GM12878 (cell line): Measurements from ENCODE around the gene NCS1. TPM values are rescaled to one million over a fixed set of nuclear protein-coding genes. Genes with fewer than 3 reads are reported as not detected.

Source experiments
- ATAC-seq: fragments of 200-7000 bp; cut with Tn5 transposase; 3 replicates; pipeline ENCODE4 v1.9.1; 2020; ENCODE audit warnings: mild to moderate bottlenecking, moderate library complexity
- BruUV-seq: library from RNA; stranded (reverse); fragments of 400-500 nt; replicated peaks from 2 replicates; lab custom pipeline; 2021; lab: Mats Ljungman, UMichigan
- CTCF ChIA-PET: fragments of 300-600 bp; sonication (Branson Sonifier 250); formaldehyde crosslinking; extraction: SDS; loops from one replicate; lab custom pipeline; 2021; ENCODE audit warnings: inconsistent platforms; lab: Yijun Ruan, JAX
- POLR2A ChIA-PET: fragments of 350-600 bp; formaldehyde crosslinking; extraction: SDS; loops from one replicate; lab custom pipeline; 2021; ENCODE audit warnings: inconsistent platforms; lab: Charles Lee
- RAD21 ChIA-PET: fragments of 300-600 bp; sonication (Branson Sonifier 250); formaldehyde crosslinking; loops from one replicate; lab custom pipeline; 2023; ENCODE audit warnings: antibody characterized with exemption; ENCODE audit not compliant: unreplicated experiment; lab: Charles Lee
- SMC1A ChIA-PET: fragments of 300-600 bp; sonication (Branson Sonifier 250); formaldehyde crosslinking; loops from one replicate; lab custom pipeline; 2023; ENCODE audit not compliant: unreplicated experiment, uncharacterized antibody; lab: Charles Lee
- DNase-seq: peaks from one replicate; pipeline ENCODE4 v3.0.0-alpha.2; 2011; ENCODE audit warnings: low read depth, low spot score
- FAIRE-seq: peaks from 3 replicates; lab custom pipeline; 2011; peaks lifted over from hg19 to GRCh38; lab: Jason Lieb, UNC
- H2AFZ ChIP-seq: 2 replicates; pipeline ENCODE4 v1.6.0; 2011; ENCODE audit warnings: low read depth, low read length, control low read depth; ENCODE audit not compliant: control insufficient read depth
- H3K27ac ChIP-seq: 2 replicates; pipeline ENCODE4 v1.5.1; 2011; ENCODE audit warnings: control low read depth; ENCODE audit not compliant: control insufficient read depth, insufficient read depth
- H3K27me3 ChIP-seq, 2 experiments: replicated peaks in 1 of 2; 2 replicates each; pipeline versions ENCODE4 v1.6.0 to v1.6.1; 2011; ENCODE audit warnings: low read length in 1 of 2; ENCODE audit not compliant: control insufficient read depth in 2 of 2, insufficient read depth in 2 of 2
- H3K36me3 ChIP-seq, 2 experiments: 2 replicates each; pipeline ENCODE4 v1.5.1; 2011; ENCODE audit warnings: low read length in 1 of 2; ENCODE audit not compliant: control insufficient read depth in 2 of 2, insufficient read depth in 2 of 2
- H3K4me1 ChIP-seq: 2 replicates; pipeline ENCODE4 v1.6.1; 2011; ENCODE audit warnings: mild to moderate bottlenecking, low read length, moderate library complexity, mixed read lengths; ENCODE audit not compliant: control insufficient read depth, insufficient read depth
- H3K4me2 ChIP-seq: 2 replicates; pipeline ENCODE4 v1.6.0; 2011; ENCODE audit warnings: control low read depth; ENCODE audit not compliant: control insufficient read depth, insufficient read depth
- H3K4me3 ChIP-seq: fragments of 200-600 bp; sonication (generic); 2 replicates; pipeline ENCODE4 v1.5.1; 2016
- H3K79me2 ChIP-seq: 2 replicates; pipeline ENCODE4 v1.6.0; 2011; ENCODE audit warnings: low read length; ENCODE audit not compliant: control insufficient read depth, insufficient read depth
- H3K9ac ChIP-seq: 2 replicates; pipeline ENCODE4 v1.8.0; 2011; ENCODE audit warnings: low read length, control low read depth, mixed read lengths; ENCODE audit not compliant: control insufficient read depth, insufficient read depth
- H3K9me3 ChIP-seq: replicated peaks from 3 replicates; pipeline ENCODE4 v1.5.1; 2011; ENCODE audit warnings: mild to moderate bottlenecking, low read length; ENCODE audit not compliant: control insufficient read depth, insufficient read depth
- H4K20me1 ChIP-seq: 2 replicates; pipeline ENCODE4 v1.6.0; 2011; ENCODE audit not compliant: control insufficient read depth, insufficient read depth
- CREM ChIP-seq: IDR thresholded peaks from 2 replicates; pipeline ENCODE4 v1.6.1; 2014; ENCODE audit warnings: antibody characterized with exemption, low read depth
- NBN ChIP-seq: fragments of 450-650 bp; IDR thresholded peaks from 2 replicates; pipeline ENCODE4 v1.6.1; 2016
- NR2C1 ChIP-seq: fragments of 450-650 bp; IDR thresholded peaks from 2 replicates; pipeline ENCODE4 v1.6.1; 2017; ENCODE audit warnings: antibody characterized with exemption, mild to moderate bottlenecking, moderate library complexity
- USF2 ChIP-seq: IDR thresholded peaks from 2 replicates; pipeline ENCODE4 v1.6.1; 2011; ENCODE audit warnings: low read depth, low read length, improper control_type of control experiment, borderline replicate concordance
- WGBS: methylation state at CpG from one replicate; pipeline ENCODE4 v1.1.6; 2016; ENCODE audit warnings: low lambda C conversion rate; ENCODE audit not compliant: insufficient replicate concordance, insufficient coverage; ENCODE audit errors: missing lambda C conversion rate; 5-methylcytosine and 5-hydroxymethylcytosine counted together
- in situ Hi-C: fragments of 300-500 bp; cut with MboI; formaldehyde crosslinking; loops from 9 replicates; pipeline ENCODE4 v1.14.3; 2018; ENCODE audit warnings: mixed read lengths
- intact Hi-C: fragments of 100-400 bp; cut with micrococcal nuclease; formaldehyde crosslinking; loops from one replicate; pipeline ENCODE4 v1.14.2; 2022; ENCODE audit not compliant: unreplicated experiment
- polyA plus RNA-seq, 11 experiments: library from polyadenylated mRNA; depleted of rRNA in 4 of 11; unstranded in 6 of 11; stranded (reverse) in 5 of 11; fragments of >200 nt; fragmentation: Nextera tagmentation in 4 of 11; fragmentation: Illumina TruSeq in 1 of 11; extraction: Ambion mirVana in 4 of 11; extraction: Trizol in 1 of 11; gene quantifications; 1 replicate in 1 of 11; 2 replicates in 10 of 11; pipeline versions ENCODE4 v1.2.1 to v1.2.3, GENCODE V29; 2011 to 2016; ENCODE audit warnings: inconsistent platforms in 2 of 11, missing spikeins in 2 of 11, low read depth in 1 of 11
- total RNA-seq, 4 experiments: library from RNA; depleted of rRNA in 3 of 4; stranded (reverse); fragments of >200 nt in 3 of 4; fragmentation: Illumina TruSeq in 1 of 4; extraction: Trizol in 1 of 4; gene quantifications; 2 replicates each; pipeline versions ENCODE4 v1.2.1 to v1.2.3, GENCODE V29; 2013 to 2021
- TF ChIP-seq, protein P1 (sequence below): fragments of 450-650 bp; IDR thresholded peaks from 2 replicates; pipeline ENCODE4 v1.6.1; 2017; ENCODE audit warnings: mild to moderate bottlenecking, moderate library complexity
- TF ChIP-seq, protein P2 (sequence below): IDR thresholded peaks from 2 replicates; pipeline ENCODE4 v1.6.1; 2012; ENCODE audit warnings: mild to moderate bottlenecking, low read depth, low read length

NCS1 gene
- total and polyA plus RNA-seq, 10 of the 15 experiments (the other 5 are each of a cell fraction or from before 2014, with no cell fraction given) = 0.04 to 0.22 (median 0.06) TPM; not detected in 4

GRCh38 chr9:130147198-130147597, 25.0 kb upstream of the NCS1 start (continued):
- TF ChIP-seq, protein P1, sequence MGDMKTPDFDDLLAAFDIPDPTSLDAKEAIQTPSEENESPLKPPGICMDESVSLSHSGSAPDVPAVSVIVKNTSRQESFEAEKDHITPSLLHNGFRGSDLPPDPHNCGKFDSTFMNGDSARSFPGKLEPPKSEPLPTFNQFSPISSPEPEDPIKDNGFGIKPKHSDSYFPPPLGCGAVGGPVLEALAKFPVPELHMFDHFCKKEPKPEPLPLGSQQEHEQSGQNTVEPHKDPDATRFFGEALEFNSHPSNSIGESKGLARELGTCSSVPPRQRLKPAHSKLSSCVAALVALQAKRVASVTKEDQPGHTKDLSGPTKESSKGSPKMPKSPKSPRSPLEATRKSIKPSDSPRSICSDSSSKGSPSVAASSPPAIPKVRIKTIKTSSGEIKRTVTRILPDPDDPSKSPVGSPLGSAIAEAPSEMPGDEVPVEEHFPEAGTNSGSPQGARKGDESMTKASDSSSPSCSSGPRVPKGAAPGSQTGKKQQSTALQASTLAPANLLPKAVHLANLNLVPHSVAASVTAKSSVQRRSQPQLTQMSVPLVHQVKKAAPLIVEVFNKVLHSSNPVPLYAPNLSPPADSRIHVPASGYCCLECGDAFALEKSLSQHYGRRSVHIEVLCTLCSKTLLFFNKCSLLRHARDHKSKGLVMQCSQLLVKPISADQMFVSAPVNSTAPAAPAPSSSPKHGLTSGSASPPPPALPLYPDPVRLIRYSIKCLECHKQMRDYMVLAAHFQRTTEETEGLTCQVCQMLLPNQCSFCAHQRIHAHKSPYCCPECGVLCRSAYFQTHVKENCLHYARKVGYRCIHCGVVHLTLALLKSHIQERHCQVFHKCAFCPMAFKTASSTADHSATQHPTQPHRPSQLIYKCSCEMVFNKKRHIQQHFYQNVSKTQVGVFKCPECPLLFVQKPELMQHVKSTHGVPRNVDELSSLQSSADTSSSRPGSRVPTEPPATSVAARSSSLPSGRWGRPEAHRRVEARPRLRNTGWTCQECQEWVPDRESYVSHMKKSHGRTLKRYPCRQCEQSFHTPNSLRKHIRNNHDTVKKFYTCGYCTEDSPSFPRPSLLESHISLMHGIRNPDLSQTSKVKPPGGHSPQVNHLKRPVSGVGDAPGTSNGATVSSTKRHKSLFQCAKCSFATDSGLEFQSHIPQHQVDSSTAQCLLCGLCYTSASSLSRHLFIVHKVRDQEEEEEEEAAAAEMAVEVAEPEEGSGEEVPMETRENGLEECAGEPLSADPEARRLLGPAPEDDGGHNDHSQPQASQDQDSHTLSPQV = no peak

DNA sequence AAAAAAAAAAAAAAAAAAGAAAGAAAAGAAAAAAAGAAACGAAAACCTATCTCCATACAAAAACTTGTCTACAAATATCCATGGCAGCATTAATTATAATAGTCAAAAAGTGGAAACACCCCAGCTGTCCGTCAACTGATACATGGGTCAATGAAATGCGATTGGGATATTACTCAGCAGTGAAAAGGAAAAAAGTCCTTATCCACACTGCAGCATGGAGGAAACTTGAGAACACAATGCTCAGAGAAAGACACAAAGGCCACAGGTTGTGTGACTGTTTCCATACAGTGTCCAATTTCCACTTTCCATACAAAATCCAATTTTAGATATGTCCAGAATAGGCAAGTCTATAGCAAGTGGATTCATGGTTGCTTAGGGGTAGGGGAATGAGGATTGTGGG, 24.3 kb upstream of the NCS1 start:
- SMC1A ChIA-PET = no interaction called here
- Histone ChIP-seq H3K9me3 (no peaks in the 10 kb centered on the region), H4K20me1 (no peaks in the 10 kb centered on the region; the same call in 1 of the 2 replicates), H3K36me3 (no peaks in the 10 kb centered on the region), H3K4me2 (no peak overlapping the region), H3K4me3 (no peak overlapping the region), H3K4me1 (no peaks in the 10 kb centered on the region)
- no TSS peak for BruUV-seq
- DNase-seq (no peak), ATAC-seq (no peak)
- no peak for TF ChIP-seq NBN
- no peak for TF ChIP-seq CREM
- no peak for TF ChIP-seq NR2C1
- TF ChIP-seq, protein P2, sequence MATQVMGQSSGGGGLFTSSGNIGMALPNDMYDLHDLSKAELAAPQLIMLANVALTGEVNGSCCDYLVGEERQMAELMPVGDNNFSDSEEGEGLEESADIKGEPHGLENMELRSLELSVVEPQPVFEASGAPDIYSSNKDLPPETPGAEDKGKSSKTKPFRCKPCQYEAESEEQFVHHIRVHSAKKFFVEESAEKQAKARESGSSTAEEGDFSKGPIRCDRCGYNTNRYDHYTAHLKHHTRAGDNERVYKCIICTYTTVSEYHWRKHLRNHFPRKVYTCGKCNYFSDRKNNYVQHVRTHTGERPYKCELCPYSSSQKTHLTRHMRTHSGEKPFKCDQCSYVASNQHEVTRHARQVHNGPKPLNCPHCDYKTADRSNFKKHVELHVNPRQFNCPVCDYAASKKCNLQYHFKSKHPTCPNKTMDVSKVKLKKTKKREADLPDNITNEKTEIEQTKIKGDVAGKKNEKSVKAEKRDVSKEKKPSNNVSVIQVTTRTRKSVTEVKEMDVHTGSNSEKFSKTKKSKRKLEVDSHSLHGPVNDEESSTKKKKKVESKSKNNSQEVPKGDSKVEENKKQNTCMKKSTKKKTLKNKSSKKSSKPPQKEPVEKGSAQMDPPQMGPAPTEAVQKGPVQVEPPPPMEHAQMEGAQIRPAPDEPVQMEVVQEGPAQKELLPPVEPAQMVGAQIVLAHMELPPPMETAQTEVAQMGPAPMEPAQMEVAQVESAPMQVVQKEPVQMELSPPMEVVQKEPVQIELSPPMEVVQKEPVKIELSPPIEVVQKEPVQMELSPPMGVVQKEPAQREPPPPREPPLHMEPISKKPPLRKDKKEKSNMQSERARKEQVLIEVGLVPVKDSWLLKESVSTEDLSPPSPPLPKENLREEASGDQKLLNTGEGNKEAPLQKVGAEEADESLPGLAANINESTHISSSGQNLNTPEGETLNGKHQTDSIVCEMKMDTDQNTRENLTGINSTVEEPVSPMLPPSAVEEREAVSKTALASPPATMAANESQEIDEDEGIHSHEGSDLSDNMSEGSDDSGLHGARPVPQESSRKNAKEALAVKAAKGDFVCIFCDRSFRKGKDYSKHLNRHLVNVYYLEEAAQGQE = no peak
- no peak for TF ChIP-seq USF2
- TF ChIP-seq, all 136 proteins: peak for 0
- no peak for FAIRE-seq
- H3K27me3 ChIP-seq = no peaks in the 10 kb centered on the region
- no peak overlapping the region for H2AFZ ChIP-seq
- POLR2A ChIA-PET = interaction anchor here (0.7 kb wide), 1 partner anchor 9 kb away, joined by 3 read pairs; no protein-coding TSS in a partner anchor
- in situ Hi-C loops (no loop called here), intact Hi-C loops (no loop called here)
- no peak overlapping the region for H3K27ac ChIP-seq
- 46% methylated on average over 3 of the region's 3 CpGs for WGBS
- RAD21 ChIA-PET = no interaction called here
- H3K79me2 ChIP-seq = no peaks in the 10 kb centered on the region
- H3K9ac ChIP-seq = no peak overlapping the region
- CTCF ChIA-PET = no interaction called here
